CD4-positive, alpha-beta T cell (primary cell): ENCODE results near the gene MYH15. TPM values are rescaled to one million over a fixed set of nuclear protein-coding genes. Genes with fewer than 3 reads are reported as not detected.

Experiments used
- ATAC-seq: fragments of 200-7000 bp; cut with Tn5 transposase; one replicate; pipeline ENCODE4 v1.10.0; 2022; ENCODE audit warnings: mild to moderate bottlenecking; ENCODE audit not compliant: poor library complexity
- CTCF ChIA-PET: fragments of 350-600 bp; sonication (Branson Sonifier 250); formaldehyde crosslinking; loops from one replicate; lab custom pipeline; 2021; ENCODE audit warnings: antibody characterized with exemption, inconsistent platforms; lab: Charles Lee
- POLR2A ChIA-PET: fragments of 350-600 bp; sonication (Branson Sonifier 250); formaldehyde crosslinking; loops from one replicate; lab custom pipeline; 2021; ENCODE audit warnings: antibody characterized with exemption, inconsistent platforms; lab: Charles Lee
- DNase-seq, 14 experiments: peaks; one replicate each; pipeline ENCODE4 v3.0.0-alpha.2; 2013 to 2020; ENCODE audit warnings: mixed read lengths in 2 of 14
- H3K27ac ChIP-seq, 2 donors: one replicate each; pipeline versions ENCODE4 v1.5.1 to v1.7.0; 2013; ENCODE audit warnings: low read length in 2 of 2, low read depth in 1 of 2, mild to moderate bottlenecking in 1 of 2
- H3K27me3 ChIP-seq, 2 experiments: 1 replicate in 1 of 2; 2 replicates in 1 of 2; pipeline versions ENCODE4 v1.6.1 to v1.7.0; 2013; ENCODE audit warnings: low read length in 2 of 2, control low read depth in 1 of 2, mild to moderate bottlenecking in 1 of 2, moderate library complexity in 1 of 2; ENCODE audit not compliant: insufficient read depth in 2 of 2, control insufficient read depth in 1 of 2
- H3K36me3 ChIP-seq: one replicate; pipeline ENCODE4 v1.6.1; 2013; ENCODE audit warnings: low read length, control low read depth; ENCODE audit not compliant: insufficient read depth
- H3K4me1 ChIP-seq: one replicate; pipeline ENCODE4 v1.6.1; 2013; ENCODE audit warnings: low read length, control low read depth; ENCODE audit not compliant: insufficient read depth
- H3K4me3 ChIP-seq: one replicate; pipeline ENCODE4 v1.5.1; 2013; ENCODE audit warnings: mild to moderate bottlenecking, low read length, moderate library complexity
- H3K9me3 ChIP-seq, 2 experiments: 1 replicate in 1 of 2; 2 replicates in 1 of 2; pipeline versions ENCODE4 v1.6.1 to v1.7.0; 2013; ENCODE audit warnings: low read length in 2 of 2, mild to moderate bottlenecking in 2 of 2, control low read depth in 1 of 2, moderate library complexity in 1 of 2; ENCODE audit not compliant: control insufficient read depth in 1 of 2, insufficient read depth in 1 of 2
- H3K27ac Mint-ChIP-seq: one replicate; pipeline ENCODE4 v1.8.0; 2020; ENCODE audit warnings: mixed read lengths
- H3K27me3 Mint-ChIP-seq: one replicate; pipeline ENCODE4 v1.8.0; 2021; ENCODE audit warnings: mixed read lengths
- H3K36me3 Mint-ChIP-seq: one replicate; pipeline ENCODE4 v1.8.0; 2021; ENCODE audit warnings: low read depth, mixed read lengths
- H3K4me1 Mint-ChIP-seq: one replicate; pipeline ENCODE4 v1.8.0; 2021; ENCODE audit warnings: low read depth, mixed read lengths
- H3K4me3 Mint-ChIP-seq: one replicate; pipeline ENCODE4 v1.8.0; 2020; ENCODE audit warnings: mild to moderate bottlenecking, mixed read lengths
- H3K9me3 Mint-ChIP-seq: one replicate; pipeline ENCODE4 v1.8.0; 2020; ENCODE audit warnings: mixed read lengths
- CTCF ChIP-seq: fragments of 200-600 bp; IDR thresholded peaks from one replicate; pipeline ENCODE4 v1.8.0; 2022; ENCODE audit warnings: antibody characterized with exemption, mild to moderate bottlenecking
- intact Hi-C, 2 experiments: fragments of 100-400 bp; cut with DNase I in 1 of 2; cut with micrococcal nuclease in 1 of 2; formaldehyde crosslinking; loops; one replicate each; pipeline versions ENCODE4 v1.15.1 to v1.9.0; 2023 to 2025; cut with DNase I, micrococcal nuclease
- total RNA-seq, 174 experiments: library from RNA in 2 of 174; stranded (reverse) in 2 of 174; gene quantifications; one replicate each; pipeline ENCODE4 v1.2.3 and lab custom pipeline; 2021 to 2026

The MYH15 gene
- total RNA-seq, 2 experiments from 2014 or later: 0.05 to 0.08 TPM

GRCh38 chr3:108378153-108378951 is 132.0 kb downstream of the MYH15 start:
- POLR2A ChIA-PET: no interaction called here
- no peak overlapping the region for H3K27ac ChIP-seq
- CTCF ChIA-PET: no interaction called here
- H3K27me3 ChIP-seq: no peaks in the 10 kb centered on the region
- no peak for DNase-seq
- H3K4me3 ChIP-seq: no peak overlapping the region
- ATAC-seq: no peak
- no peaks in the 10 kb centered on the region for H3K27me3 Mint-ChIP-seq
- no peak overlapping the region for H3K4me3 Mint-ChIP-seq
- no peaks in the 10 kb centered on the region for H3K9me3 Mint-ChIP-seq
- no peaks in the 10 kb centered on the region for H3K36me3 ChIP-seq
- no peaks in the 10 kb centered on the region for H3K4me1 ChIP-seq
- no peak overlapping the region for H3K27ac Mint-ChIP-seq
- H3K4me1 Mint-ChIP-seq: no peaks in the 10 kb centered on the region
- no peak for TF ChIP-seq CTCF
- H3K9me3 ChIP-seq: no peaks in the 10 kb centered on the region
- no peaks in the 10 kb centered on the region for H3K36me3 Mint-ChIP-seq
- intact Hi-C loops: no loop called here

- H3K4me3 Mint-ChIP-seq: no peak overlapping the region
- H3K27me3 ChIP-seq: no peaks in the 10 kb centered on the region
- H3K27ac Mint-ChIP-seq: no peak overlapping the region
- H3K4me3 ChIP-seq: no peak overlapping the region
- H3K36me3 Mint-ChIP-seq: no peaks in the 10 kb centered on the region
- ChIA-PET POLR2A (no interaction called here), CTCF (no interaction called here)
- TF ChIP-seq CTCF: no peak
- no peak overlapping the region for H3K27ac ChIP-seq
- no peaks in the 10 kb centered on the region for H3K4me1 Mint-ChIP-seq
- H3K36me3 ChIP-seq: no peaks in the 10 kb centered on the region
- no peaks in the 10 kb centered on the region for H3K27me3 Mint-ChIP-seq
- H3K4me1 ChIP-seq: no peaks in the 10 kb centered on the region
- H3K9me3 ChIP-seq: no peaks in the 10 kb centered on the region
- intact Hi-C loops: no loop called here
- ATAC-seq (no peak), DNase-seq (no peak)
- no peaks in the 10 kb centered on the region for H3K9me3 Mint-ChIP-seq
These were observed 133.0 kb downstream of the MYH15 start for GRCh38 chr3:108377384-108377783.

- ATAC-seq: no peak
- no peaks in the 10 kb centered on the region for H3K36me3 Mint-ChIP-seq
- no peaks in the 10 kb centered on the region for H3K9me3 ChIP-seq
- no peak for TF ChIP-seq CTCF
- no peaks in the 10 kb centered on the region for H3K36me3 ChIP-seq
- ChIA-PET CTCF (no interaction called here), POLR2A (no interaction called here)
- no peaks in the 10 kb centered on the region for H3K4me1 ChIP-seq
- no peak overlapping the region for H3K4me3 ChIP-seq
- no peaks in the 10 kb centered on the region for H3K4me1 Mint-ChIP-seq
- no peak overlapping the region for H3K4me3 Mint-ChIP-seq
- no peak for DNase-seq
- H3K27ac ChIP-seq: no peak overlapping the region
- no peaks in the 10 kb centered on the region for H3K9me3 Mint-ChIP-seq
- intact Hi-C loops: no loop called here
- H3K27me3 Mint-ChIP-seq: no peaks in the 10 kb centered on the region
- no peaks in the 10 kb centered on the region for H3K27me3 ChIP-seq
- no peak overlapping the region for H3K27ac Mint-ChIP-seq
These were observed 134.4 kb downstream of the MYH15 start for GRCh38 chr3:108376026-108376425.
